HT1080 (cell line): ENCODE data around the gene RAD51. TPM values are rescaled to one million over a fixed set of nuclear protein-coding genes. Genes with fewer than 3 reads are reported as not detected.

Experiments used
- DNase-seq: peaks from one replicate; pipeline ENCODE4 v3.0.0-alpha.2; 2015; ENCODE audit warnings: low read depth
- total RNA-seq: library from RNA; depleted of rRNA; stranded (reverse); fragments of >200 nt; shearing (Covaris generic); gene quantifications from 2 replicates; pipeline ENCODE4 v1.2.3, GENCODE V29; 2014

The RAD51 gene
- total RNA-seq, 1 experiment from 2014 or later: 17.7 TPM

- DNase-seq: no peak
These were observed 27.4 kb downstream of the RAD51 start for GRCh38 chr15:40722354-40722753.

- peak; percentile 24 for DNase-seq
These were observed 28.0 kb downstream of the RAD51 start for GRCh38 chr15:40722934-40723333.

GRCh38 chr15:40723919-40724318 lies 28.9 kb downstream of the RAD51 start:
- DNase-seq: no peak

GRCh38 chr15:40731034-40731433 lies 36.1 kb downstream of the RAD51 start:
- no peak for DNase-seq

GRCh38 chr15:40736575-40736974 lies 41.6 kb downstream of the RAD51 start:
- no peak for DNase-seq

GRCh38 chr15:40737048-40737447 lies 42.1 kb downstream of the RAD51 start:
- DNase-seq: no peak

GRCh38 chr15:40739047-40739446 lies 44.1 kb downstream of the RAD51 start:
- DNase-seq: no peak

GRCh38 chr15:40739854-40740253 lies 44.9 kb downstream of the RAD51 start:
- DNase-seq: no peak

- DNase-seq: no peak
These were observed 48.5 kb downstream of the RAD51 start for GRCh38 chr15:40743485-40743901.

- peak; percentile 66 for DNase-seq
These were observed 49.2 kb downstream of the RAD51 start for GRCh38 chr15:40743921-40744814.

- DNase-seq: no peak
These were observed 49.8 kb downstream of the RAD51 start for GRCh38 chr15:40744815-40745152.

GRCh38 chr15:40746916-40747418 lies 52.0 kb downstream of the RAD51 start:
- no peak for DNase-seq

GRCh38 chr15:40747685-40748631 lies 53.0 kb downstream of the RAD51 start:
- no peak for DNase-seq

GRCh38 chr15:40749151-40749630 lies 54.2 kb downstream of the RAD51 start:
- DNase-seq: no peak

- DNase-seq: no peak
These were observed 55.9 kb downstream of the RAD51 start for GRCh38 chr15:40750885-40751284.

GRCh38 chr15:40751745-40752144 lies 56.8 kb downstream of the RAD51 start:
- DNase-seq: no peak

GRCh38 chr15:40754574-40754882 lies 59.6 kb downstream of the RAD51 start:
- no peak for DNase-seq

- peak; percentile 92 for DNase-seq
These were observed 60.2 kb downstream of the RAD51 start, which contains the start of gene RMDN3 for GRCh38 chr15:40754883-40755811. RMDN3 (minus strand) TSS chr15:40755254; CDS start chr15:40754783, 471 bp downstream.

GRCh38 chr15:40755812-40756208 lies 60.8 kb downstream of the RAD51 start:
- DNase-seq: no peak

- no peak for DNase-seq
These were observed 62.0 kb downstream of the RAD51 start for GRCh38 chr15:40756938-40757337.

- no peak for DNase-seq
These were observed 65.0 kb downstream of the RAD51 start for GRCh38 chr15:40759961-40760360.
